ELR (cell line): Measurements from ENCODE around the gene PARD6G.
"Not testable (repeated sequence)": the region's sequence is repeated elsewhere in the genome, so short reads cannot be mapped to it uniquely, and the experiment has no call there.

Experiments
- DNase-seq: peaks from one replicate; pipeline ENCODE4 v3.0.0-alpha.2; 2015; ENCODE audit warnings: low read depth

The PARD6G gene, protein sequence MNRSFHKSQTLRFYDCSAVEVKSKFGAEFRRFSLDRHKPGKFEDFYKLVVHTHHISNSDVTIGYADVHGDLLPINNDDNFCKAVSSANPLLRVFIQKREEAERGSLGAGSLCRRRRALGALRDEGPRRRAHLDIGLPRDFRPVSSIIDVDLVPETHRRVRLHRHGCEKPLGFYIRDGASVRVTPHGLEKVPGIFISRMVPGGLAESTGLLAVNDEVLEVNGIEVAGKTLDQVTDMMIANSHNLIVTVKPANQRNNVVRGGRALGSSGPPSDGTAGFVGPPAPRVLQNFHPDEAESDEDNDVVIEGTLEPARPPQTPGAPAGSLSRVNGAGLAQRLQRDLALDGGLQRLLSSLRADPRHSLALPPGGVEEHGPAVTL

DNA sequence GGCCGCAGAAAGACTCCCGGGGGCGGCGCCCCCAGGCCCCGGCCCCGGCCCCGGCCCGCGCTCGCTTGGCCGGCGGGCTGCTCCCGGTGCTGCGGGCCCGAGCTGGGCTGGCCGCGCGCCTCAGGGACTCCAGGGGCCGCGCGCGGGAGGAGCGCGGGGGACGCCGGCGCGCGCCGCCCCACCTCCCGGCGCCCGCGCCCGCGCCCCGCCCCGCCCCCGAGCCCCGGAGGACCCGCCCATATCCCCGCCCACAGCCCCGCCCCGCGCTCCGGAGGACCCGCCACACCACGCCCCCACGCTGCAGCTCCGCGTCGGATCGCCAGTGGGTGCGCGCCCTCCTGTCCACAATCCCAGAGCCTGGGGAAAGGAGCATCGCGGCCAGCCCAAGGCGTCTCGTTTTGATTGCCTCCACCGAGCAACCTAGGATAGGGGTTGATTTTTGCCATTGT is at the start of gene PARD6G:
Gene PARD6G, minus strand, starts transcription at position 122 of the 449 bp plus-strand sequence. CDS start 166 bp downstream, outside the sequence.
- DNase-seq = peak; percentile 76

DNA sequence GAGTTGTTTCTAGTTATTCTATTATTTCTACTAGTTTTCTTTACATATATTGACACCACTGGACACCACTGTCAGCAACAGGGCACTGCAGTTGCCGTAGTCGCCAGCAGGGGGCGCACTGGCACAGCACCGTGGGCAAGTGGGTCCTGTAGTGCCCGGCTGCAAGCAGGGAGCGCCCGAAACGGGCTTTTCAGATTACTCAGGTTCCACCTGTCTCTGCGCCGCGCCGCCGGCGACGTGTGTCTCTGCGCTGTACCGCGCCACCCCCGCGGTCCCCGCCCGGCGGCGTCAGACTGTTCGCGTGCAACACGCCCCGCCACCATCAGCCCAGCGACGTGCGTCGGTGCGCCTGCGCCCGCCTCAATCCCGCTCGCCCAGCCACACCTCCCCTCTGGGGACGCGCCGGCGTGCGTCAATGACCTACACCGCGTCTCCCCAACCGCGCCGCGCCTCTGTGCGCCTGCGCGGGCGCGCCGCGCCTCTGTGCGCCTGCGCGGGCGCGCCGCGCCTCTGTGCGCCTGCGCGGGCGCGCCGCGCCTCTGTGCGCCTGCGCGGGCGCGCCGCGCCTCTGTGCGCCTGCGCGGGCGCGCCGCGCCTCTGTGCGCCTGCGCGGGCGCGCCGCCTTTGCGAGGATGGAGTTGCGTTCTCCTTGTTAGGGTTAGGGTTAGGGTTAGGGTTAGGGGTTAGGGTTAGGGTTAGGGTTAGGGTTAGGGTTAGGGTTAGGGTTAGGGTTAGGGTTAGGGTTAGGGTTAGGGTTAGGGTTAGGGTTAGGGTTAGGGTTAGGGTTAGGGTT is 15.1 kb upstream of the PARD6G start:
- DNase-seq = not testable (repeated sequence)

DNA sequence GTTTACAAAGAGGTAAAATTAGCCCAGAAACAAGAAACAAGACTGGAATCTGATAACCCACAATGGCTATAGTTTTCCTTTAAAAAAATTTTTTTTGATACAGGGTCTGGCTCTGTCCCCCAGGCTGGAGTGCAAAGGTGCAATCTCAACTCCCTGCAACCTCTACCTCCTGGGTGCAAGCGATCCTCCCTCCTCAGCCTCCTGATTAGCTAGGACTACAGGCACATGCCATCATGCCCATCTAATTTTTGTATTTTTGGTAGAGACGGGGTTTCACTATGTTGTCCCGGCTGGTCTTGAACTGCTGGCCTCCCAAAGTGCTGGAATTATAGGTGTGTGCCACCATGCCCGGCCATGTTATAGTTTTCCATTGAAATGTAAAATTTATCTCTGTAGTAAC is 12.3 kb upstream of the PARD6G start:
- no peak for DNase-seq

DNA sequence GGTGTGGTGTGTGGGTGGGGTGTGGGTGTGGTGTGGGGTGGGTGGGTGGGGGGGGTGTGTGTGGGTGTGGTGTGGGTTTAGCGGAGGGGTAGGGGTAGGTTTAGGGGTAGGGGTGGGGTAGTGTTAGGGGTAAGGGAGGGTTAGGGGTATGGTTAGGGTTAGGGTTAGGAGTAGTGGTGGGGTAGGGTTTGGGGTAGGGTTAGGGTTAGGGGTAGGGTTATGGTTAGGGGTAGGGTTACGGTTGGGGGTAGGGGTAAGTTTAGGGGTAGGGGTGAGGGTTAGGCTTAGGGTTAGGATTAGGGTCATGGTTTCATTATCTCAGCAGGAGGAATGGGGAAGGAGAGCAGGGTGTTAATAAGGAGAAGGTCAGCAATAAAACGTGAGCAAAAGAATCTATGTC is 11.3 kb upstream of the PARD6G start:
- no peak for DNase-seq

DNA sequence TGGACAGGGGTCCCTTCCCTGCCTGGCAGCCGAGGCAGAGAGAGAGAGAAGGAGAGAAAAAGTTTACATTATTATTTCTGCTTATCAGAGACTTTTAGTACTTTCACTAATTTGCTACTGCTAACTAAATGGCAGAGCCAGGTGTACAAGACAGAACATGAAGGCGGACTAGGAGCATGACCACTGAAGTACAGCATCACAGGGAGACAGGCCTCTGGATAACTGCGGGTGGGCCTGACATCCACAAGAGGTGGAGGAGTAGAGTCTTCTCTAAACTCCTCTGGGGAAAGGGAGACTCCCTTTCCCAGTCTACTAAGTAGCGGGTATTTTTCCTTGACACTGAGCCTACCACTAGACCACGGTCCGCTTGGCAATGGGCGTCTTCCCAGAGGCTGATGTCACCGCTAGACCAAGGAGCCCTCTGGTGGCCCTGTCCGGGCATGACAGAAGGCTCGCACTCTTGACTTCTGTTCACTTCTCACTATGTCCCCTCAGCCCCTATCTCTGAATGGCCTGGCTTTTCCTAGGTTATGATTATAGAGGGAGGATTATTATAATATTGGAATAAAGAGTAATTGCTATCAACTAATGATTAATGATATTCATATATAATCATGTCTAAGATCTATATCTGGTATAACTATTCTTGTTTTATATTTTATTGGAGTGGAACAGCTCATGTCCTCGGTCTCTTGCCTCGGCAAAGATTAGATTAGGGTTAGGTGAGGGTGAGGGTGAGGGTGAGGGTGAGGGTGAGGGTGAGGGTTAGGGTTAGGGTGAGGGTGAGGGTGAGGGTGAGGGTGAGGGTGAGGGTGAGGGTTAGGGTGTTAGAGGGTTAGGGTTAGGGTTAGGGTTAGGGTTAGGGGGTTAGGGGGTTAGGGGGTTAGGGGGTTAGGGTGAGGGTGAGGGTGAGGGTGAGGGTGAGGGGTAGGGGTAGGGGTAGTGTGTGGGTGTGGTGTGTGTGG is 10.5 kb upstream of the PARD6G start:
- peak; percentile 77 for DNase-seq

DNA sequence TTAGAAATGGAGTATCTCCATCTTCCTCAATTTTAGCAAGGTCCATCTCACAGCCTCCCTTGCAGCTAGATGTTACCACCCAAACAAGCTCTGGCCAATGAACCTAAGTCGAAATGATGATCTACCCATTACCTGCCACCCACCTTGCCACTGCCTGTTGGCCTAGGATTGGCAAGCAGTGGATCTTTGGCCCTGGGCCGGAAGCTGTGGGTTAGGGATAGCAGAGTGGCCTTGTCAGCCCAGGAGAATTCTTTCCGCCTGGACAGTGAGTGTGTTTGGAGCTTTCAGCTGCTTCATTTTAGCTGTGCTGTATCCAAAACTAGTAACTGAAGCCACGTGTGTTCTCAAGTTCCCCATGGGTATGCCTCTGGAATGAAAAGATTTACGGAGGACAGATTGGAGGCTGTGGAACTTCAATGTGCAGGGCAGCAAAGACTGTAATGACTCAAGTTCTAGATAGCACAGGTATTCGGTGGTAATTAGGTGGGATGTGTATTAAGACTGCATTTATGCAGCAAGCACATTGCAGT is 7.7 kb upstream of the PARD6G start:
- no peak for DNase-seq

DNA sequence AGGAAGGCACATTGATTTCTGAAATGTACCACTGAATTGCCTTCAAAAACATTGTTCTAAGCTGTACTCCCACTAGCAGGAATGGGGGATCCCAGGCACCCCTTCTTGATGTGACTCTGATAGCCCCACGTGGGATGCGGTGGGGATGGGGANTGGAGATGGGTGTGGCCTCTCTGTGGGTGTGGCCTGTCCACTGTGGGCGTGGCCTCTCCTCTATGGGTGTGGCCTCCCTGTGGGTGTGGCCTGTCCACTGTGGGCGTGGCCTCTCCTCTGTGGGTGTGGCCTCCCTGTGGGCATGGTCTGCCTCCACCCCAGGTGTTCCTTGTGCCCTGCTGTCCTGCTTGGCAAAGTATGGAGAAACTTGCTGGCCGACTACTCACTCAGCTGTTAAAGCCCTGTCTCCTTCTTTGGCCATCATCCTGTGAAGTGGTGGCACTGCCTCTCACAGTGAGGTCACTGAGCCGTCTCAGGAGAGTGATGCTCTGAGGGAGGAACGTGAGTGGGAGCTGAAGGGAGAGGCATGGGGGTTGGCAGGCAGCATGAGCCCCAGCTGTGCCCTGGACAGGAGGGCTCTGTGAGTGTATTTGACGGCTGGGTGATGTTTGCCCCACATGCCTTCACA is 6.7 kb upstream of the PARD6G start:
- peak; percentile 17 for DNase-seq

DNA sequence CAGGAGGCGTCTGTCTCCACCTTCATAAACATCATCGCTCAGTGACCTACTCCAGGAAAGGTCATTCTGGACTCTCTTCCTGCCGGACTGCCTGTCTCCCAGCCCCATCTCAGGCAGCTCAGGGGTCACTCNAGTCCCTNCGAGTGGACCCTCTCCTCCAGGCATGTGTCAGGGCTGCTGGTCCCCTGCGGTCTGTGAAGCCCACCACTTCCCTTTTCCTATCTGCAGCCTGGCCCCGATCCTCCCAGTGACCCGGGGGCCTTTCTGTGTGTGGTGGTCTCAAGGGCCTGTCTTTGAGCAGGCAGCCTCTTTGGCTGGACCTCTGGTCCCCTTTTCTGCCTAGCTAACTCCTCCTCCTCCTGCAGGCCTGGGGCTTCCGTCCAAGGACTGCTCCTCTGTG is 5.9 kb upstream of the PARD6G start:
- no peak for DNase-seq

DNA sequence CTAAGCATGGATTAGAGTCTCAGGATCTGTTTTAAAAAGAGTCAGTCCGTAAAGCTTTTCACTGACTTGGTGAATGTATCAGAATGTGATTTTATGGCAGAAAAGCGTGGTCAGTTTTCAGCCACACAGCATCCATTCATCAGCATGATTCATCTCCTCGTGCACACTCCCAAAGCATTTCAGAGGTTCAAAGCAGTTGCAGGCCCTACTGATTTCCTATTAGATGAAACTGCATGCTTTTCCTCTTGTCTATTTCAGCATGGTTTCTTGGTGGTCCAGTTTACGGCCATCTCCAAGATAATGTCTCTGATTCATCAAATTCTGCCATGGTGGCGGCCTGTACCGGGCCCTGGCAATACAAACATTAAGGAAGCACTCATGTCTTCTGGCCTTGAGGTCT is 4.8 kb upstream of the PARD6G start:
- peak; percentile 62 for DNase-seq

DNA sequence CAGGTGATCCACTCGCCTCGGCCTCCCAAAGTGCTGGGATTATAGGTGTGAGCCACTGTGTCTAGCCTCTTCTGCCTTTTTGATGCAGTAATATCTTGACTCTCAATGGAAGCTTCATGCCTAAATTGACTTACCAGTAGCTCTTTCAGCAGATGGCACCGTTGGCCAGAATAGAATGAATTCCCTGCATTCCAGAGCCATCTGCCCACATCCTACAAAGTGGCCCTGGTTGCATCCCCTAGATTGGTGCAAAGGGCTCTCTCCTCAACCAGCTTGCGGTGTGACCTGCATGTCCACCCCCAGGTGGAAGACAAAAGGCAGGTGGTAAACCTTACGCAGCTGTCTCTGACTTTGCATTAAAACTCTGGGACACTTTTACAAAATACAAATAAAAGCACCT is 4.4 kb upstream of the PARD6G start:
- DNase-seq = no peak

DNA sequence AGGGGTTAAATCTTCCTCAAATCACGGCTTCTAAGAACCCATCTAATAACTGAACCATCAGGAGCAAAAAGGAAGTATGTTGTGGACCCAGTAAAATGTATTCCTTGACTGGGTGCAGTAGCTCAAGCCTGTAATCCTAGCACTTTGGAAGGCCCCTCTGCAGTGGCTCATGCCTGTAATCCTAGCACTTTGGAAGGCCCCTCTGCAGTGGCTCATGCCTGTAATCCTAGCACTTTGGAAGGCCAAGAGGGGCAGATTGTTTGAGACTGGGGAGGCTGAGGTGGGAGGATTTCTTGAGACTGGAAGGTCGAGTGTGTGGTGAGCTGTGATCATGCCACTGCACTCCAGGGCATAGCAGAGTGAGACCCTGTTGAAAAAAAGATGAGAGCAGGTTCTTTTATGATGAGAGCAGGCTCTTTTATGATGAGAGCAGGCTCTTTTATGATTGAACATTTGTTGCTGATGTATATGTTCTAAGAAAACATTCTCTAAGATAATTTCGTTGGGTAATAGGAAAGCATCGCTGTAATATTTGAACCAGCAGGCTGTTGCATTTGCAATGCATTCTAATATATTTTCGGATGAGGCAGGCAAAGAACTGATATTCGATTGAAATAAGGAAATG is 3.5 kb upstream of the PARD6G start:
- no peak for DNase-seq

DNA sequence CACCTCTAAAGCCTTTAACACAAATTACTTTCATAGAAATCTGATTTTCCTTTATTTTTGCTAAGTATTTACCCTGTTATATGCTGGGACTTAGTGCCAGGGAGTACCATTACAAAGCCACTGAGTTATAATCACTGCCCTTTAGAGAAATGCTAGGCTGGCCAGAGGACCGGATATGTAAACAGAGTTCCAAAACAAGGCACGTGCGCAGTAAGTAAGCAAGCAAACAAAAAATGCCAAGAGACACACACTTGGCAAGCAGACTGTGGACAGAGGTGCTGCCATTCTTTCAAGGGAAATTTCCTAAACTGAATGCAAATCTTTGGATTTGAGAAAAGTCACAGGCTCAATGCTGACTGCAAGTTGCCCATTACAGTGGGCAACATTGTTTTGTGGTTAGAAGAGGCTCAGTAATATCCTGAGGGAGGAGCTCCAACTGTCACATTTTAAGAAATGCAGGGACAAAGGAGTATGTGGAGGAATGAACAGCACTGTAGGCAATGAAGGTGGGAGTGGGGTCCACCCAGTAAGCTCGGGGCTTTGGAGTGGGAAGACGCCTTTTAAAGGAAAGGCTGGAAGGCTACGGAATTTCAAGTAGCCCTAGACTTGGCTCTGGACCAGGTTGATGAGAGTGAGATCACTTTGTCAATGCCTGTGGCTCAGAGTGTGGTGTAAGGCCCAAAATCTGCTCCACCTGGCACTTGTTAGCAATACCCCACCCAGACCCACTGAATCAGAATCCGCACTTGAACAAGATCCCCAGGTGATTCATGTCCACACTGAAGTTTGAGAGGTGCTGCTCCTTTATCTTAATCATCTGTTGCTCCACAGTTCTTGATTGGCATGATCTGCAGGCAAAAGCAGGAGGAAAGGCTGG is 2.1 kb upstream of the PARD6G start:
- DNase-seq = no peak

DNA sequence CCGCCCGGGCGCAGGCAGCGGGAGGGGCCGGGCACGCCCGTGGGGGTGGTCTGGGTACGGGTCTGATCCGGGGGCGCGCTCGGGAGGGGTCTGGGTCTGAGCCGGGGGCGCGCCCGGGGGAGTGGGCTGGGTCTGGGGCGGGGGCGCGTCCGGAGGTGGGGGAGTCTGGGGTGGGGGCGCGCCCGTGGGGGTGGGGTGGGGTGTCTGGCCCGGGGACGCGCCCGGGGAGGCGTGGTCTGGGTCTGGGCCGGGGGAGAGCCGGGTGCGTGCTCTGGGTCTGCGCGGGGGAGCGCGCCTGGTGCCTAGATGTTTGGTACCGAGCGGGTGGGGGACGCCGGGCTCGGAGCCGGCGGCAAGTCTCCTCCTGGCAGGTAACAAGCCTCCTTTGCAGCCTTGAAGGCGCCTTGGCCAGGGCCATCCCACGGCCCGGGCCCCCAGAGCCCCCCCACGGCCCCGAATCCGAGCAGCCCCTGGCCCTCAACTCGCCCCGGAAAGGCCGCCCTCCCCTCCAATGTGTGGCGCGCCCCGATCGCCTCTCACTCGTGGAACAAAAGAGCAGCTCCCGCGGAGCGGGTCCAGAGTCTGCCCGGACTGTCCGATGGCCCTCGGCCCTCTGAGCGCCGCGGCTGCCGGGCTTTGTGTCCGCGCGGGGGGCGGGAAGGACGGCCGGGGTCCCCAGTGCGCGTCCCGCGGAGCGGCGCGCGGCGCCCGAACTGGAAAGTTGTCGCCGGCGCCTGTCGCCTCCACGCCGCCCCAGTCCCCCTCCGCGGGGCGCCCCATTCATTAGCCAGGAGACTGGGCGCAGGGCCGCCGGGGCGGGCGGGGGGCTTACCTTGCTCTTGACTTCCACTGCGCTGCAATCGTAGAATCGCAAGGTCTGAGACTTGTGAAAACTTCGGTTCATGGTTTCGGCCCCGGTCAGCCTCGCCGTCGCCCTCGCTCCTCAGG is 595 bp downstream of the PARD6G start:
- DNase-seq = peak; percentile 21

DNA sequence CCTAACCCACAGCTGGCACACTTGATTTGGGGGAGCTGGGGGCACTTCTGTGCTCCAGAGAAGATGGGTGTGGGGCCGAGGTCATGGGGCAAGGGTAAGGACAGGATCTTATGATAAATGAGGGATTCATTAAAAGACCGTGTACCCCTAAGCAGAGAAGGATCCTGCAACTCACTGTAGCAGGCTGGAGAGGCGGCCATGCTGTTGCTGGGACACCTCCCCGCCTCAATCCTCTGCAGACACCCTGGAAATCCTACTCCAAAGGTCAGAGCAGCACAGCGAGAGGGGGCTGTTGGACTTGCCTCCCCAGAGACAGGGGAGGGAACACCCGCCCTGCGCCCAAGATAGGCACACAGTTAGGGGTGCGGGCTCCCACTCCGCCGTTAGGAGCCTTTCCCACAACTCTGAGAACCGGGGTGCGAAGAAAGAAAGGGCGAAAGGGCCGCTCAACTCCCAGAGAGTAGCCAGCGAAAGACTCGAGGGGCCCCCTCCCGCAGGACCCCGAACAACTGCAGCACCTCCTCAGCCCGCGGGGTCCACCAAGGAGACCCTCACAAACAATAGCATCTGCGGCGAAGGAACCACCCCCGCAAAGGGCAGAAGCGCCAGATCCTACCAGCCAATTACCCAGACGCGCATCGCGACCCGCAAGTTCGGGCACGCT is 1.4 kb downstream of the PARD6G start:
- no peak for DNase-seq

DNA sequence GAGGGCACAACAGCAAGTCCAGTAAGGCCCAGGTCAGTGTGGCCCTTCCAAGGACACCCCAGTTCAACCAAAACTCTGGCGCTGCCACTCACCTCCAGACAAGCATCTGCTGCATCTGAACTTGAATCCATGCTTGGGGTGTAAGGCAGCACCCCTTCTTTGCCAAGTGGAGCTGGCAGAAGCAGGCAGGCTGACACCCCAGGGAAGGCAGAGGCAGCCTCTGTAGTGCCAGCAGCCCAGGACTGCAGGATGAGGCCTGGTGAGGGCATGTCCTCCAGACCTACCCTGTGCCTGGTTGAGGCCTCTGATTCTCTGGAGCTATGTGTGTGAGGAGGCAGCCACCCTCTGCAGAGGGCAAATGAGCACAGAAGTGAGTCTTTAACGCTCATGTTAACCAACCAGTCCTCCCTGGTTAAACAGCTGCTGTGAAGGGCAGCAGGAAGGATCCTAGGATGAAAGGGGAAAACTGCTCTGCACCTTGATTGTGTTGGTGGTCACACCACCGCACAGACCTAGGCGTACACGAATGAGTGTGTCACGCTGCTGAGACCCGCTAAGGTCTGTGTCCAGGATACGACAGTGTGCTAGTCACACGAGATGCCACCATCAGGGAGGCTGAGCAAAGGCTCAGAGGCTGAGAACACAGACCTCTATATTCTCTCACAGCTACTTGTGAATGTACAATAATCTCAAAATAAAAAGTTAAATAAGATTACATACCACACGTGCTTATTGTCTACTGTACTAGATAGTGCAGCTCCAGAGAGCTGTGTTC is 2.2 kb downstream of the PARD6G start:
- no peak for DNase-seq

DNA sequence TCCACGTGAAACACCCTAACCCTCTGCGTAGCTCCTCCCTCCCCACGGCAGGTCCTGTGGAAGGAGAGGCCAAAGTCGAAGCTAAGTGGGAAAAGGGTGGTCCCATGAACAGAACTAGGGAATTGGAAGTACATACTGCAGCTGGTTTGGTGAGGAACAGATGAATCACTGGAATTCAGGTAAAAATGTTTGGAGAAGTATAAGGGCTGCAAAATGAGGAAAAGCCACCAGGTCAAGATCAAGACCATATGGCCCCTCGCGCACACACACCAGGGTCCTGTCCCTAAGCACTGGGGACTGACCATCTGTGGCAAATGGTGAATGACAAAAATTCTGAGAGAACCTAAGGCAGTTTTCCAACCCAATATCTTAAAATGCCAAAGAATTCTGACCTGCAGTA is 3.1 kb downstream of the PARD6G start:
- DNase-seq = no peak

DNA sequence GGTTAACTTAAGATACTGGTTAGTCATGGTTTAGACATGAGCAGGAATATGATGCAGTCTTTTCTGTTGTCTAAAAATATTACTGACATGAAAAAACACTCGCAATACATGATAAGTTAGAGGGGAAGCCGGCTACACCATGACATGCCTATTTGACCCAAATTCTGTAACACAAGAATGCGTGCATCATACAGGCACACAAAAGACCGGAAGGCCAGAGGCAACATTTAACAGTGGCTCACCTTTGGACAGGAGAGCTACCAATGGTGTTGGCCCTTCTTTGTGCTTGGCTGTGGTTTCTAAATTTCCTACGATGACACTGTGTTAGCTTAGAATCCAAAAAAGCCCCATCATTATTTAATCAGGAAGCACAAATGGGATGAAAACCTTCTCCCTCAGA is 4.1 kb downstream of the PARD6G start:
- no peak for DNase-seq
